ENCODE measurements around the gene DSTYK.
"Not testable (repeated sequence)": the region's sequence is repeated elsewhere in the genome, so short reads cannot be mapped to it uniquely, and the experiment has no call there.

The DSTYK gene

DNA sequence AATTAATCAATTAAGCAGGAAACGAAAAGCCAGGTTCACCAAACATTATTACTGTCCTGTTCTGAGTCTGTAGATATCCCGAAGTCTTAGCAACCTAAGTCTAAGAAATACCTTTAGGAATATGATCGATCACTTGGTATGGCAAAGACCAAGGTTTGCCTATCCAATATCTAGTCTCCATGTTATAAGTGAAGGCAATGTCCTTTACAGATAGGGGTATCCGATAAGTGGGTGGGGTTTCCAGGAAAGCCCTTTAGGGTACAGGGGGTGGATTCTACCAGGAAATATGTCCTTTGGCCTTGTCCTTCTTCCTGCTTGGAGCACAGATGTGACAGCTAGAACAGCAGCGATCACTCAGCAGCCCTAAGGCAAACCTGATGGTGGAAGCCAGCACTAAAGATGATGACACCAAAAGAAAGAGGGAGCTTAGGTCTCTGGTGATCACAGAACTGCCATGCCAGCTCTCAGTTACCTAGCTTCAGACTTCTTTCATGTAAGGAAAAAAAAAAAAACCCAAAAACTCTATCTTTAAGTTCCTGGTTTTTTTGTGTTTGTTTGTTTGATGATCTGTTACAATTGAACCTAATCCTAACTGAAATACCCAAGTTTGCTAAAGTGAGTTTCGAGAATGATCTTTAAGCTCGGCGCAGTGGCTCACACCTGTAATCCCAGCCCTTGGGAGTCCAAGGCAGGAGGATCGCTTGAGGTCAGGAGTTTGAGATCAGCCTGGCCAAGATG lies 40.8 kb downstream of the DSTYK start:
- DNase-seq (ENCODE audit: low spot score): no peak

DNA sequence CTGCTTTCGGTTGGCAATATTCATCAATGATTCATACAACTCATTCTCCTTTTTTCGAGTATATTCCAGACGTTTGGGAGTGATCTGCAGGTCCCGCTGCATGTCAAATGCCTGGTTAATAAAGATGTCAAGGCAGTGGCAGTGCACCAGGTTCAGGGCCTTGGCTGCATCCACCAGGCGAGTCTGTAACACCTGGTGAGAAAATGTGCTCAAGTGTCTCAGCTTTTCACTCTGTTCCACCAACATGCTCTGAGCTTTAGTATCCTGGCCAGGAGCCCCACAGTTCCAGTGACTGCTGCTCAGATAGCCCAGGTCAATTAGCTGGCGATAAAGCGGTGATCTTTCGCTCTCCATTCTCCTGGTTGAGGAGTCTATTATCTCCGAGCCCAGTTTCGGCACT lies 42.3 kb downstream of the DSTYK start:
- no peak for DNase-seq (ENCODE audit: low spot score)

DNA sequence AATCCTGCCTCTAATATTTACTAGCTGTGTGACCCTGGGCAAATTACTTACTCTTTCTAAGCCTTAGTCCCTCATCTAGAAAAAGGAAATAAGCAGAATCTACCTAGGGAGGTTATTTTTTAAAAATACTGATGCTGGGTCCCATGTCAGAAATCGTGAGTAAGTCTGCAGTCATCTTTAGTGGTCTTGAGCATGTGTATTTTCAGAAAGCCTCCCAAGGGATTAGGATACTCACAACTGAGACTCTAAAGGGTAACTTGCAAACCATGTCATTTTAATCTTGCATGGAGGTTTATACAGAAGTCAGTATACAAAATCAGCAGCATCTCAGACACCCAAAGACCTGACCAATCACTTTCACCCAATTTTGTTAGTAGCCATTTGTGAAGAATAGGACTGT lies 43.2 kb downstream of the DSTYK start:
- DNase-seq (ENCODE audit: low spot score): no peak

DNA sequence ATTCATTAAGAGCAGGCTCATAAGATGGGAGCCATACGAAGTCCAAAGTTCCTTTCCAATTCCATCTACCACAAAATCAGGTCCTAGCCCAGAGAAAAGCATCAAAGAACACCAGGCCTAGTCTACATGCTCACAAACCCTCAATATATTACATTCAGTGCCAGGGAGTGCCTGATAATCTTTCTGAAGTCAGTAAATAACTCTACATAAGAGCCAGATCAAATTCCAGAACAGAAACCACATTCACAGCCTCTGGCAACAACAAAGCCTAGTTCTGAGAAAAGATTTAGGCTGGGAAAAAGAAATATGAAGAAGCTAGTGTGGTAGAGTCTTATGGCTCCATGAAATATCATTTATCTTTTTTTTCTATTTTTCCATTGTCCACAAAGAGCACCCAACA lies 49.2 kb downstream of the DSTYK start:
- no peak for DNase-seq (ENCODE audit: low spot score)

DNA sequence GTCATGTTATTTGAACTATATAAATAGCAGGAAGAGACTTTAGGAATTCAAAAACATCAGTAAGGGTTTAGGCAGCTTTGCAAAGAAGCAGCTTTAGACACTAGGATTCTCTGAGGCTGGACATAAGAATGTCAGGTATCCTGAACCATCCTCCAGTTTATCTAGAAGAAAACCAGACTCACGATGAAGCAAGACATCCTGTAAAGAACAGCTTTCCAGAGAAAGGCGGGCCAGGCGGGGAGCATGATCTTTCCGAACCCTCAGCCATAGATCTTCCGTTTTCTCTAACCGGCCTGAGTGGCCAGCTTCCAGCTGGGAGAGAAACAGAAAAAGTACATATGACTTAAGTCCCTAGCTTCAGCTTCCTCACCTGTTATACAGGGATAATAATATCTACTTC lies 50.4 kb downstream of the DSTYK start:
- no peak for DNase-seq (ENCODE audit: low spot score)

DNA sequence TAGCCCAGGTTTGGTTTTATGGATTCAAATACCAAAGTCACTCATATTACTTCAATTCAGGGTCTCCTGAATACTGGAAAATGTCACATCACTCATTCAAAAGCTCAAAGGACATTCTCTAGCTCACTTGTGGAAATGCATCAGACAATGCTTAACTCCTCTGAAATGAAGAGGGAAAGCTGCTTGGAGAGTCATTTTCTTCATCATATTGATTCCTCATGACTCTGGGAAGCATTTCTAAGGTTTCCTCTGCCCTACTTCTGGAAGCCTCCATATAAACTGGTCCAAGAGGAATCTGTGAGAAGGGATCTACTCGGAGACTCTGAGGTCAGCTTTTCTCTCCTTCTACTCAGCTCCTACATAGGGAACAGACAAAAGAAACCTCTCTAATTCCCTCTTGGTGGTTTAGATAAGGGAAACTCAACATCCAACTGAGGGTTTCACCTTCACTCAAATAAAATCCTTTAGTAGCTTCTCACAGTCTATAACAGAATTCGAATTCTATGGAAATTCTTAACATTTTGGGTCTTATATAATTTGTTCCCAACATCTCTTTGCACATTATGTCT lies 53.4 kb downstream of the DSTYK start:
- no peak for DNase-seq (ENCODE audit: low spot score)

DNA sequence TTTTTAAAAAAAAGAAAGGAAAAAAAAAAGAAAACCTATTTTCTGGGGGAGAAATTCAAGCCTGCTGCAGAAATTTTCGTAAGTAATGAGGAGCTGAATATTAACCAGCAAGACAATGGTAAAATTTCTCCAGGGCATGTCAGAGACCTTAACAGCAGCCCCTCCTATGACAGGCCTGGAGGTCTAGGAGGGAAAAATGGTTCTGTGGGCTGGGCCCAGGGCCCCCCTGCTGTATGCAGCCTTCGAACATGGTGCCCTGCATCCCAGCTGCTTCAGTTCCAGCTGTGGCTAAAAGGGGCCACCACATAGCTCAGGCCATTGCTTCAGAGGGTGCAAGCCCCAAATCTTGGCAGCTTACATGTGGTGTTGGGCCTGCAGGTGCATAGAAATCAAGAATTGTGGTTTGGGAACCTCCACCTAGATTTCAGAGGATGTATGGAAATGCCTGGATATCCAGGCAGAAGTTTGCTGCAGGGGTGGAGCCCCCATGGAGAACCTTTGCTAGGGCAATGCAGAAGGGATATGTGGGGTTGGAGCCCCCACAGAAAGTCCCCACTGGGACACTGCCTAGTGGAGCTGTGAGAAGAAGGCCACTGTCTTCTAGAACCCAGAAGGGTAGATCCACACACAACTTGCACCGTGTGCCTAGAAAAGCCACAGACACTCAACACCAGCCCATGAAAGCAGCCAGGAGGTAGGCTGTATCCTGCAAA lies 55.7 kb downstream of the DSTYK start:
- DNase-seq (ENCODE audit: low spot score): not testable (repeated sequence)

DNA sequence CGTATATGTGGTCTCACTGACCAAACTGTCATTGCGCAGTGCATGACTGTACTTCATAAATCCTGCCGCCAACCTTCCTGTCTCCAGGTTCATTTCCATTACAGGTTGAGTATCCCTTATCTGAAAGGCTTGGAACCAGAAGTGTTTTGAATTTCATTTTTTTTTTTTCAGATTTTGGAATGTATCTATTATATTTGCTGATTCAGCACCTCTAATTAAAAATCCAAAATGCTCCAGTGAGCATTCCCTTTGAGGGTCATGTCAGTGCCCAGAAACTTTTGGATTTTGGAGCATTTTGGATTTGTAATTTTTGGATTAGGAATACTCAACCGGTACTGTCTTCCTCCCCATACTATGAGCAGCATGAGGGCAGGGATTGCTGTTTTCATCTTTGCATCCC lies 59.0 kb downstream of the DSTYK start:
- no peak for DNase-seq (ENCODE audit: low spot score)

DNA sequence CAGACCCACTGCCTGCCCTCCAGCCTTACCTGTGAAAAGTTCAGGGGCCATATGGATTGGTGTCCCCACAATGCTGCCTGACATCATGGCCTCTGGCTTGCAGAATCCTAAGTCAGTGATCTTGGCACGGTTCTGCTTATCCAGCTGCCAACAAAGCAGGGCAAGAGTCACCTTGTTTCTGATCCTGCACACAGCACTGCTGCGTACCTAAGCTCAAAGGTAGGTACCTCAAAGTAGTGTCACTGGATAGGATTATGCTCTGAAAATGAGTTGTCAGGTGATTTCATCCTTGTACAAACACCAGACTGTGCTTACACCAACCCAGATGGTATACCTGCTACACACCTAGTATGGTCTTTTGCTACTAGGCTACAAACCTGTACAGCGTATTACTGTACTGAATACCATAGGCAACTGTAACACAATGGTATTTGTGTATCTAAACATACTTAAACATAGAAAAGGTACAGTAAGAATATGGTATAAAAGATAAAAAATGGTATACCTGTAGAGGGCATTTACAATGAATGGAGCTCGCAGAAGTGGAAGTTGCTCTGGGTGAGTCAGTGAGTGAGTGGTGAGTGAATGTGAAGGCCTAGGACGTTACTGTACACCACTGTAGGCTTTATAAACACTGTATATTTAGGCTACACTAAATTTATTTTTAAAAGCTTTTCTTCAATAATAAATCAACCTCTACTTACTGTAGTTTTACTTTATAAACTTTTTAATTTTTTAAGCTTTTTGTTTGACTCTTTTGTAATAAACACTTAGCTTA lies 60.7 kb downstream of the DSTYK start:
- no peak for DNase-seq (ENCODE audit: low spot score)

DNA sequence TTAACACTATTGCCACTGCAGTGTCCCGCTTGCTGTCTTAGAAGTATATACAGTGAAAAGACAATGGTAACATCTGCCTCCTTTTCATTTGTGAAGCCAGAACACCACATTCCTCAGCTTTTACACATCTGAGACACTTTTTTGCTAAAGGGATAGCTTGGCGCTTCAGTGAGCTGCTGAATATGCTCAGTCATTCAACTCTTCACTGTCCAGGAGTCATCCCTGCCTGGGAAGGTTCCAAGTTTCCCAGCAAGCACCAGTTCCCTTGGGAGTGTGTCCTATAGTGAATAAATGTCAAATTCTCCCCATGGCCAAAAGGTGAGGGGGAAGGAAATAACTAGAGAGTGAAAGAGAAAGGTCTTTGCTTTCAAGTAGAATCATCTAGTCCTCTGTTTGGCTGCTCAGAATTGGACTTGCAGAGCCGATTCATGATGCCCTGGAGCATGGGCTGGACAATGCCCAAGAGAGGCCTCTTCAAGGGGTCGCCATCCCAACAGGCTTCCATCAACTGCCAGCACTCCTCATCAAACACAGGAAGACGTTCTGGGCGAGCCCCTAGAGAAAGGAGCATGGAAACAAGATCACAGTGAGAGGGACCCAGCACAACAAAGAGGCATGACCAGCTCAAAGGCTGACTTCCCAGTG lies 64.2 kb downstream of the DSTYK start:
- DNase-seq (ENCODE audit: low spot score): peak; percentile 51

DNA sequence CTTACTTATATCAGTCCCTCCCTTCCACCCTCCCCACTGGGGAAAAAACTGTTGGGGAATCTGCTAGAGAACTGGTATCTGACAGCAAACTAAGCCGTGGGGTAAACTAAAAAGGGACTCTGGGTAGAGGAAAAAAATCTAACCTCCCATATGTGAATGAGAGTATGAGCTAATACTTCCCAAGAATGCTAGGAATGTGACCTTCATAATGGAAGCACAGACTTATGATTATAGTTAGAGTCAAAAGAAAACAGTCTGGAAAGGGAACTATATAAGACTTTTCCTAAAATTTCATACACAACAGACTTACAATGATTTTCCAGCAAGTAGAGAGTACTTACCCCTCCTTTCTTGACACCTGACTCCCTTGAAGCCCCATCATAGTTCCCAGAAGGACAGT lies 66.8 kb downstream of the DSTYK start:
- DNase-seq (ENCODE audit: low spot score): peak; percentile 50

DNA sequence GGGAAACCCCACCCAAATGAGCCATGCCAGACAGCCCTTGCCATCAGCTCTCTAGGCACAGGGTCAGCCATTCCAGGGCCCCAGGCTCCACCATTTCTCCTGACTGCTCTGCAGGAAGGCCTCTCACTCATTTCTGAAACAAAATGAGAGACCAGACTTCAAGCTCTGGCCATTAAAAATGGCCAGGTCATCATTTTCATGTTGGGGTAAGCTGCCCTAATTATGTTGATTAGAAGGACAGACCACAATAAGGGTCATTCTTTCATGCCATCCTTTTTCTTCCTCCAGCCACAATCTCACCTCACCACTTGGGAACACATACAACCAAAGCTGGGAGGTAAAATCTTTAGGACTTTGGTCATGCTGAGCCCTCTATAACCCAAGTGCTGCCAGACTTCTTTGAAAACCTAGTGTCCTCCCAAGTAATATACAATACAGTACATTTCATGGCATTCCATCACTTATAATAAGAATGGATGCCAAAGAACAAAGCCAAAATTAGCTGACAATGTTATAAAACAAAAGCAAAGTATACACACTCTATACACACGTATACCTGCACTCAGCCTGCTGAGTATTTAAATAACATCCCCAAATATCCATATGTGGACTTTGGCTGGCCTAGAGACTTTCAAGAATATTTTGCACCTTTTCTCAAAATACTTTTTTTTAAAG lies 67.3 kb downstream of the DSTYK start:
- DNase-seq (ENCODE audit: low spot score): no peak

DNA sequence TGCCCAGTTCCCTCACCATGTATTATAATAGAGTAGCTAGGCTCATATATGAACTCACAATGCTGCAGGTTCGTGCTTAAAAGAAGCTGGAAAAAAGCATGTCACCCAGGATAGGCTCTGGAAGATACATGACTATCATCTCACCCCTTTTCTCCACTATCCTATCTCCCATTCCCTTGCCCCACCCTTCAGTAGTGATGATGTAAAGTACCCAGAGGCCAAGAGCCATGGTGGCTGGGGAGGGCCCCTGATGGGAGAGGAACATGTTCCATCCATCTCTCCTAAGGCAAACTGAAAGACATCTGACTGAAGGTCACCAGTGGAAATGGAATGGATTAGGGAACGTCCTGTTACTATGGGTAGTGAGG lies 69.4 kb downstream of the DSTYK start:
- no peak for DNase-seq (ENCODE audit: low spot score)

DNA sequence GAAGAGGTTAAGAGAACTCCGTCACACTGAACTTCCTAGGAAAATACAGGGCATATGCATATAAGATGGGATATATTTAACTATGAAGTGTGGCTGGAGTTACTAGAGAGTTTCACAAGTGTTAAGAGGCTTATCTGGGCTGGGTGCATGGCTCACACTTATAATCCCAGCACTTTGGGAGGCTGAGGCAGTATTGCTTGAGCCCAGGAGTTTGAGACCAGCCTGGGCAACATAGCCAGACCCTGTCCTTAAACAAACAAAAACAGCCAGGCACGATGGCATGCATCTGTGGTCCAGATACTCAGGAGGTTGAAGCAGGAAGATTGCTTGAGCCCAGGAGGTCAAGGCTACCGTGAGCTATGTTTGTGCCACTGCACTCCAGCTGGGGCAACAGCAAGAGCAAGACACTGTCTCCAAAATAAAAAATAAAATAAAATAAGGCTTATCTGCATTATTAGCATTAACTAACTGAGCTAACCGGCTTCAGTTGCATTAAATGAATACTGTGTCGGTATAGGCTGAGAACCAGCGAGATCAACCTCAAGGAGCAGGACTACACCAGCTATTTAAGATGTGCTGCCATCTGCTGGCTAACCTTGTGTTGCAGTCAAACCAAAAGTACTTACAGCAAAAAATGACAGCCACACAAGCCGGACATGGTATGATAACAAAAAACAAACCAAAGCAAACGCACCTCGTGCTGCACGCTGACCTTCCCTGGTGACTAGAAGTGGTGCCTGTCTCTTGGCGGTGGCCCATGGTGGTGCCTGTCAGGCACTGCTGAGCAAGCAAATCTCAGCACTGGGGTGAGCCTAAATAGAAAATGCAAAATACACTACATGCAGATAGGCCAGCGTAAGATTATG lies 70.0 kb downstream of the DSTYK start:
- peak; percentile 62 for DNase-seq (ENCODE audit: low spot score)

DNA sequence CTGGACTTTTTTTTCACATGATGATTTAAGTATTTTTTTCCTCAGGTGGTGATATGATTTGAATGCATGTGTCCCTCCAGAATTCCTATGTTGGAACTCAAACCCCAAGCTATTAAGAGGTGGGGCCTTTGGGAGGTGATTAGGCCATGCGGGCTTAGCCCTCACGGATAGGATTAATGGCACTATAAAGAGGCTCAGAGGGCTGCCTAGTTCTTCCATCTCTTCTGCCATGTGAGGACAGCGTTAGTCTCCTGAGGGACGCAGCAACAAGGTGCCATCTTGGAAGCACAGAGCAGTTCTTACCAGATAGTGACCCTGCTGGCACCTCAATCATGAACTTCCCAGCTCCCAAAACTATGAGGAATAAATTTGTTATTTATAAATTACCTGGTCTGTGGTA lies 71.4 kb downstream of the DSTYK start:
- DNase-seq (ENCODE audit: low spot score): no peak

DNA sequence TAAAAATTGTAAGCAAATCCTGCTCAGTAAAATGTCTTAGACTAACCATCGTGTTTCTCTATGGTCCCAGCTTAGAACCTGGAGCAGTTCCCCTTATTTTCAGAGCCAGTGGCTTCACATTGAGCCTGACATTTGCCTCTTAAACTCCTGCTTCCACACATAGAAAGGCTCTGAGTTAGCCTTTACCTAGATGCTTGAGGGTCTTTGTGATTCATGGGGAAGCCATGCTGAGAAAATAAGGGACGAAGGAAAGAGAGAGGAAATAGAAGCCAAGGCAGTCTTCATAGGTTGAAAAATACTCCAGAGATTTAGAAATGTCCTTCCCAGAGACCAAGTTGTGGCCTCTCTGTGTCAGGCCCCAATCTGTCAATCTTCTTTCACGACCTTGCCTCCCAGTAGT lies 73.6 kb downstream of the DSTYK start:
- no peak for DNase-seq (ENCODE audit: low spot score)

DNA sequence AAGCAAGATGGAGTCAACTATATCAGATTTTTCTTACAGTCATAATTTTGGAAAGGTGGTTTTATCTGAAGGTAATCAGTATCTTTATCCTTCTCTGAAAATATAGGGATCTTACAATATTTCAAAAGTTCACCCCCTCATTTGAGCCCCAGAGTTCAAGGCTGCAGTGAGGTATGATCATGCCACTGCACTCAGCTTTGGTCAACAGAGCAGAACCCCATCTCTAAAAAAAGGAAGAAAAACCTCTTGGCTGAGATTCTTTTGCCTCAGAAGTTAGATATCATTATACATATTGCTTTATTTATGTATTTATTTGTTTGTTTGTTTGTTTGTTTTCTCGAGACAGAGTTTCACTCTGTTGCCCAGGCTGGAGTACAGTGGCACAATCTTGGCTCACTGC lies 78.2 kb downstream of the DSTYK start:
- DNase-seq (ENCODE audit: low spot score): no peak

DNA sequence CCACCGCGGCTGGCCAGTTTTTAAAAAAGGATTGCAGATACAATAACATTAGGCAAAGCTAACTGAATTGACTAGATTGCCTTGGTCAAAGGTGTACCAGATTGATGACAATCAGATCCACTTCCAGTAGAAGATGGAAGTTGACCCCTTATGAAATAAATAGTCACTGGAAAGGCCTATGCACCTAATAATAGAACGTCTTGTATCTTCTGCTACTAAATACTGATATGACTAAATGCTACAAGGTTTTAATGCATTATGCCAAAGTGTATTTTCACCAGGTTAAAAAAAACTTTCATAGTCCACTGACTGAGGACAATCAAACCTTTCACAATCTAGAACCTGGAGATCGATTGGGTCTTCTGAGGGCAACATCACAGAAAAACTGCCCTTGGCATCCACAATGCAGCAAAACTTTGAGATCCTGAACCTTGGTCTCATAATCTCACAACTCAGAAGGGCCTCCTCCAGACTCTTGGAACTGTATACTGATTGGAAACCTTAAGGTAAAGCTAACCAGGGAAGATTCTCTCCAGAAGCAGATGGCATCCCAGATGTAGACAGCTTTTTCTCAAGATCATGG lies 82.0 kb downstream of the DSTYK start:
- DNase-seq (ENCODE audit: low spot score): no peak

DNA sequence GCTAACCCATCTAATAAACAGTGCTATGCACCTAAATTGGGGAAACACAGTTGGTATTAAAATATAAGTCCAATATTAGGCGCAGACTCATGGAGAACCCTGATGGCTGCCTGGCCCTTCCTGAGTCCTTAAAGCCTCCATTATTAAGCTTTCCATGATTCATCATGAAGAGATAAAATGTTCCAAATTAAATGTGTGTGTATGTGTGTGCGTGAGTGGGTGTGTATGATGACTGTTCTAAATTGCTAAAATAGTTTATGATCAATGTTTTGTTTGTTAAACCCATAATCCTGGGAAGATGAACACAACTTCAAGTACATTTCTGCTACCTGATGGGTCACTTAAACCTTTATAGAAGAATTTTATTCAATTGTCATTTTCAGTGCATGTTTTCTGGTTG lies 83.5 kb downstream of the DSTYK start:
- no peak for DNase-seq (ENCODE audit: low spot score)

DNA sequence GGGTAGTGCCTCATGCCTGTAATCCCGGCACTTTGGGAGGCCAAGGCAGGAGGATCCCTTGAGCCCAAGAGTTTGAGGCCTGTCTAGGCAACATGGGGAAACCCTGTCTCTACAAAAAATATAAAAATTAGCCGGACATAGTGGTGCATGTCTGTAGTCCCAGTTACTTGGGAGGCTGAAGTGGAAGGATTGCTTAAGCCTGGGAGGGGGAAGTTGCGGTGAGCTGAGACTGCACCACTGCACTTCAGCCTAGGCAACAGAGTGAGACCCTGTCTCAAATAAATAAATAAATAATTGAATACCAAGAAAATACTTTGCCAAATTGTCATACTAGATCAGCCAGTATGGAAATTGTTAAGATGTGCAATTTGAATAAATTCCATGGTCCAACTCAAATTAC lies 83.9 kb downstream of the DSTYK start:
- DNase-seq (ENCODE audit: low spot score): no peak
